Measurements from ENCODE around the gene RABL3.

RABL3 gene

GRCh38 chr3:120752865-120753264 is 10.5 kb upstream of the RABL3 start:
- Histone ChIP-seq H3K79me2 (ENCODE audit: insufficient read depth, low read length) (peaks cover 56% of the 10 kb centered on the region), H2AFZ (ENCODE audit: low read depth, low read length) (no peak overlapping the region), H3K9ac (ENCODE audit: low read depth, low read length) (no peak overlapping the region), H3K27me3 (ENCODE audit: insufficient read depth, low read length, poor library complexity) (no peaks in the 10 kb centered on the region), H3K9me3 (ENCODE audit: insufficient read depth, low read length, severe bottlenecking) (no peaks in the 10 kb centered on the region), H3K36me3 (ENCODE audit: insufficient read depth, low read length) (peaks cover 45% of the 10 kb centered on the region), H3K4me1 (ENCODE audit: insufficient read depth, low read length) (no peaks in the 10 kb centered on the region), H3K27ac (ENCODE audit: low read length) (no peak overlapping the region), H3K4me2 (ENCODE audit: insufficient read depth, low read length) (no peak overlapping the region), H3K4me3 (ENCODE audit: low read depth in 1 of 2, low read length in 2 of 2) (no peak overlapping the region), H4K20me1 (ENCODE audit: insufficient read depth, low read length) (peaks cover 3% of the 10 kb centered on the region; the same call in 1 of the 2 replicates)
- ATAC-seq (ENCODE audit: insufficient read depth, low read depth), result no peak
- no peak for DNase-seq
- TF ChIP-seq CTCF (IDR thresholded peaks at IDR 0.05; ENCODE audit: borderline replicate concordance, extremely low read depth, low read length, poor library complexity, severe bottlenecking) (no peak), EZH2 (IDR thresholded peaks at IDR 0.05; ENCODE audit: borderline replicate concordance, low read depth, low read length, severe bottlenecking) (no peak)

GRCh38 chr3:120752230-120752629 is 9.9 kb upstream of the RABL3 start:
- Histone ChIP-seq H2AFZ (ENCODE audit: low read depth, low read length) (no peak overlapping the region), H3K4me2 (ENCODE audit: insufficient read depth, low read length) (no peak overlapping the region), H3K4me1 (ENCODE audit: insufficient read depth, low read length) (no peaks in the 10 kb centered on the region), H3K27me3 (ENCODE audit: insufficient read depth, low read length, poor library complexity) (no peaks in the 10 kb centered on the region), H3K79me2 (ENCODE audit: insufficient read depth, low read length) (peaks cover 55% of the 10 kb centered on the region), H3K9ac (ENCODE audit: low read depth, low read length) (no peak overlapping the region), H3K36me3 (ENCODE audit: insufficient read depth, low read length) (peaks cover 45% of the 10 kb centered on the region), H3K9me3 (ENCODE audit: insufficient read depth, low read length, severe bottlenecking) (no peaks in the 10 kb centered on the region), H4K20me1 (ENCODE audit: insufficient read depth, low read length) (peaks cover 3% of the 10 kb centered on the region; the same call in 1 of the 2 replicates), H3K27ac (ENCODE audit: low read length) (no peak overlapping the region), H3K4me3 (ENCODE audit: low read depth in 1 of 2, low read length in 2 of 2) (no peak overlapping the region)
- ATAC-seq (ENCODE audit: insufficient read depth, low read depth) (no peak), DNase-seq (no peak)
- no peak for TF ChIP-seq CTCF (IDR thresholded peaks at IDR 0.05; ENCODE audit: borderline replicate concordance, extremely low read depth, low read length, poor library complexity, severe bottlenecking)
- TF ChIP-seq EZH2 (IDR thresholded peaks at IDR 0.05; ENCODE audit: borderline replicate concordance, low read depth, low read length, severe bottlenecking), result no peak

DNA sequence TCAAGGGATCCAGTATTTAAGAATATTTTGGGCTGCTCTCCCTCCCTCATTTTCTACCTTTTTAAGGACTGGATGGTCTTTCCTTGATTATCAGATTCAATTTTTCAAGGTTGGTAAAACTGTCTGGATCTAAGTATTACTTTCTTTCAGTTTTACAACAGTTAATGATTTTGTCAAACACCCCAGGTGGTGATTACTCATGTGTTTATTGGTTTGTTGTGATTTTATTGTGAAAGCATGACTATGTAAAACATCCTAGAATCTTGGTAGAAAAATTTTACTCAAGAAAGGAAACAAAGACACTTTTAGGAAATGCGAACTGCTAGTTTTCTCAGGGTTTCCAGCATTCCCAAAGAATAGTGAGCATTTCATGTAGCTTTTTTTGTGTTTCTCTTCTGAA is 7.5 kb upstream of the RABL3 start:
- no peak overlapping the region for H2AFZ ChIP-seq (ENCODE audit: low read depth, low read length)
- TF ChIP-seq EZH2 (IDR thresholded peaks at IDR 0.05; ENCODE audit: borderline replicate concordance, low read depth, low read length, severe bottlenecking), result no peak
- TF ChIP-seq CTCF (IDR thresholded peaks at IDR 0.05; ENCODE audit: borderline replicate concordance, extremely low read depth, low read length, poor library complexity, severe bottlenecking), result no peak
- ATAC-seq (ENCODE audit: insufficient read depth, low read depth) (no peak), DNase-seq (no peak)
- H4K20me1 ChIP-seq (ENCODE audit: insufficient read depth, low read length), result peaks cover 3% of the 10 kb centered on the region; the same call in 1 of the 2 replicates
- no peak overlapping the region for H3K4me3 ChIP-seq (ENCODE audit: low read depth in 1 of 2, low read length in 2 of 2)
- no peak overlapping the region for H3K27ac ChIP-seq (ENCODE audit: low read length)
- no peaks in the 10 kb centered on the region for H3K27me3 ChIP-seq (ENCODE audit: insufficient read depth, low read length, poor library complexity)
- H3K4me1 ChIP-seq (ENCODE audit: insufficient read depth, low read length), result no peaks in the 10 kb centered on the region
- H3K36me3 ChIP-seq (ENCODE audit: insufficient read depth, low read length), result peaks cover 34% of the 10 kb centered on the region
- no peak overlapping the region for H3K9ac ChIP-seq (ENCODE audit: low read depth, low read length)
- H3K4me2 ChIP-seq (ENCODE audit: insufficient read depth, low read length), result no peak overlapping the region
- H3K9me3 ChIP-seq (ENCODE audit: insufficient read depth, low read length, severe bottlenecking), result no peaks in the 10 kb centered on the region
- peaks cover 63% of the 10 kb centered on the region for H3K79me2 ChIP-seq (ENCODE audit: insufficient read depth, low read length)

GRCh38 chr3:120745466-120745865 is 3.1 kb upstream of the RABL3 start:
- Histone ChIP-seq H3K36me3 (ENCODE audit: insufficient read depth, low read length) (peaks cover 3% of the 10 kb centered on the region), H3K4me3 (ENCODE audit: low read depth in 1 of 2, low read length in 2 of 2) (no peak overlapping the region), H4K20me1 (ENCODE audit: insufficient read depth, low read length) (no peaks in the 10 kb centered on the region), H3K9ac (ENCODE audit: low read depth, low read length) (no peak overlapping the region), H3K4me1 (ENCODE audit: insufficient read depth, low read length) (peaks cover 28% of the 10 kb centered on the region), H3K4me2 (ENCODE audit: insufficient read depth, low read length) (no peak overlapping the region), H3K9me3 (ENCODE audit: insufficient read depth, low read length, severe bottlenecking) (no peaks in the 10 kb centered on the region), H3K27me3 (ENCODE audit: insufficient read depth, low read length, poor library complexity) (no peaks in the 10 kb centered on the region), H2AFZ (ENCODE audit: low read depth, low read length) (no peak overlapping the region), H3K27ac (ENCODE audit: low read length) (no peak overlapping the region), H3K79me2 (ENCODE audit: insufficient read depth, low read length) (peaks cover 72% of the 10 kb centered on the region)
- no peak for DNase-seq
- TF ChIP-seq CTCF (IDR thresholded peaks at IDR 0.05; ENCODE audit: borderline replicate concordance, extremely low read depth, low read length, poor library complexity, severe bottlenecking) (no peak), EZH2 (IDR thresholded peaks at IDR 0.05; ENCODE audit: borderline replicate concordance, low read depth, low read length, severe bottlenecking) (no peak)
- ATAC-seq (ENCODE audit: insufficient read depth, low read depth), result no peak

All from DND-41 (cell line).